ENCODE results near the gene MCM7. TPM values are rescaled to one million over a fixed set of nuclear protein-coding genes. Genes with fewer than 3 reads are reported as not detected.
"Not testable (repeated sequence)": the region's sequence is repeated elsewhere in the genome, so short reads cannot be mapped to it uniquely, and the experiment has no call there.

Gene MCM7
- total RNA-seq (2014; rRNA removed) = 283 and 290 TPM in 2 replicates
- 149 TPM for polyA plus RNA-seq (2012)

GRCh38 chr7:100101016-100101862 lies at the start of gene MCM7, which contains the start of gene AP4M1:
TSS of gene MCM7 (minus strand) at chr7:100101397. CDS start at chr7:100101294, 103 bp downstream.
TSS of gene AP4M1 (plus strand) at chr7:100101643. CDS start at chr7:100101715, 72 bp downstream.
- peak; percentile 100 for DNase-seq (ENCODE audit: low read depth)

- peak; percentile 99 for DNase-seq (ENCODE audit: low read depth)
These were observed 47.5 kb upstream of the MCM7 start, which contains the start of gene LAMTOR4 for GRCh38 chr7:100148559-100149328. TSS of gene LAMTOR4 (plus strand) at chr7:100148918. CDS start at chr7:100148973, 55 bp downstream.

DNA sequence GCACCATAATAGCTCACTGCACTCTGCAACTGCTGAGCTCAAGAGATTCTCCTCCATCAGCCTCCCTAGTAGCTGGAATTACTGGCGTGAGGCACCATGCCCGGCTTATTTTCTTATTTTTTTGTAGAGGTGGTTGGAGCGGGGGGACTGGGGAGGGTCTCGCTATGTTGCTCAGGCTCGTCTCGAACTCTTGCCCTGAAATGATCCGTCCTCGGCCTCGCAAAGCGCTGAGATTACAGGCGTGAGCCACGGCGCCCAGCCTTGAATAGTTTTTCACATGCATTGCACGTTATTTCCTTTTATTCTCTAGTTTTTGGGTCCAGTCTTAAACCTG lies 47.0 kb upstream of the MCM7 start:
- no peak for DNase-seq (ENCODE audit: low read depth)

DNA sequence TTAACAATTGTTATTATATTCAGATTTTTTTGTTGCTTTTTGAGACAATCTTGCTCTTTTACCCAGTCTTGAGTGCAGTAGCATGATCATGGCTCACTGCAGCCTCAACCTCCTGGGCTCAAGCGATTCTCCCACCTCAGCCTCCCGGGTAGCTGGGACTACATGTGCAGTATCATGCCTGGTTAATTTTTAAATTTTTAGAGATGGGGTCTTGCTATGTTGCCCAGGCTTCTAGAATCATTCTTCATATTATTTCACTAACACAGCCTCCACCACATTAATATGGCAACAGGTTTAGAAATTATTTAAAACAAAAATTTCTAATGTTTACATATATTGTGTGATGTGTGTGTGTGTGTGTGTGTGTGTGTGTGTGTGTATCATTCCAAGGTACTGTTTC lies 46.1 kb upstream of the MCM7 start:
- no peak for DNase-seq (ENCODE audit: low read depth)

DNA sequence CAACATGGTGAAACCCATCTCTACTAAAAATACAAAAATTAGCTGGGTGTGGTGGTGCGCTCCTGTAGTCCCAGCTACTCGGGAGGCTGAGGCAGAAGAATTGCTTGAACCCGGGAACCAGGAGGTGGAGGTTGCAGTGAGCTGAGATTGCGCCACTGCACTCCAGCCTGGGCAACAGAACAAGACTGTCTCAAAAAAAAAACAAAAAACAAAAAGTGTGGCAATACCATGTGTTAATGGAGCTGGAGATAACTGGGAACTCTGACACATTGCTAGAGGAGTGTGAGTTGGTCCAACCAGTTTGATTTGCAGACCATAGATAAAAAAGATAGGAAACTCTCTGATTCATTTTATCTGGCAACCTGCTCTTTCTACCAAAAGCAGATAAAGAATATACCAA lies 45.2 kb upstream of the MCM7 start:
- not testable (repeated sequence) for DNase-seq (ENCODE audit: low read depth)

DNA sequence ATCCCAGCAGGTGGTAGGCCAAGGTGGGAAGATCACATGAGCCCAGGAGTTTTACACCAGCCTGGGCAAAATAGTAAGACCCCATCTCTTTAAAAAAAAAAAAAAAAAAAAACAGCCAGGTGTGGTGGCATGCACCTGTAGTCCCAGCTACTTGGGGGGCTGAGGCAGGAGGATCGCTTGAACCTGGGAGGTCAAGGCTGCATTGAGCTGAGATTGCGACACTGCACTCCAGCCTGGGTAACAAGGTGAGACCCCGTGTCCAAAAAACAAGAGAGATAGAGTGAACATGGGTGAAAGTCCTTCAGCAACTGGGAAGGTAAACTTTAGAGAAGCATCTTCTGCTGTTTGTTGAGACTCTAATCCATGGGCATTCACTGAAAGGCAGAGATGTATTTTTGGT lies 41.3 kb upstream of the MCM7 start:
- DNase-seq (ENCODE audit: low read depth) = no peak

DNA sequence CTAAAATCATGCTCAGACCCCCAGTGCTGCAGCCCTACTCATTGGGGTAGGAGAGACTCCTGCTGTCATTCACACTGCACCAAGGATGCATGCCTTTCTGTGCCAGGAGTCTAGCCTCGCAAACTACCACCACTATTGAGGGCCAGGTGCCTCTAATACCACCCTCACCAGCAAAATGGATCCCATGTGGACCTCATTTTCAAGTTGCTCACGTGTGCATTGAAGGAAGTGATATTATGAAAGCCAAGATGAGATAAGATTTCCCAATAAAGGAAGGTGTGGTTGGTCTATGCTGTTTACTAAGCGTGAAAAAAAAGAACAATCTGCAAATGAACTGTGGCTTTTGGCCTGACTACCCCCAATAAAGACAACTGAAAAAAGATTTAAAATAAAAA lies 40.4 kb upstream of the MCM7 start:
- no peak for DNase-seq (ENCODE audit: low read depth)

GRCh38 chr7:100137851-100138760 lies 36.9 kb upstream of the MCM7 start:
- no peak for DNase-seq (ENCODE audit: low read depth)

DNA sequence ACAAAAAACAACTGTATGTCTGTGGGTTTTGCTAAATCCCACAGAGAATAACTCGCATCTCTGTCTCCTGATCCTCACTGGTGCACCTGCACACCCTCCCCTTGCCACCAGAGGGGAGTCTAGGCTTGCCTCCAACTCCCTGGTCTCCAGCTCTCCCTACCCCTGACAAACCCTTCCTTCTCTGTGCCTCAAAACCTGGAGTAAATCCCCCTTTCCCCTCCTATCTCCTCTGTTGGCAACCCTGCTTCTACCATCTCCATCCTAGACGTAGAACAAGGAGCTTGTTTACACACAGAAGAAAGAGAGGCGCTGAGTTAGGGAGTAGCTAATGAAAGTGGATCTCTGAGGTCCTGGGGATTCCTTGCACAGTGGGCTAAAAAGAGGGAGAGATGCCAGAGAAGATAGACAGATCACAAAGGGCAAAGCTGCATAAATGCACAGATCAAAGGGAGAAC lies 31.5 kb upstream of the MCM7 start:
- peak; percentile 62 for DNase-seq (ENCODE audit: low read depth)

DNA sequence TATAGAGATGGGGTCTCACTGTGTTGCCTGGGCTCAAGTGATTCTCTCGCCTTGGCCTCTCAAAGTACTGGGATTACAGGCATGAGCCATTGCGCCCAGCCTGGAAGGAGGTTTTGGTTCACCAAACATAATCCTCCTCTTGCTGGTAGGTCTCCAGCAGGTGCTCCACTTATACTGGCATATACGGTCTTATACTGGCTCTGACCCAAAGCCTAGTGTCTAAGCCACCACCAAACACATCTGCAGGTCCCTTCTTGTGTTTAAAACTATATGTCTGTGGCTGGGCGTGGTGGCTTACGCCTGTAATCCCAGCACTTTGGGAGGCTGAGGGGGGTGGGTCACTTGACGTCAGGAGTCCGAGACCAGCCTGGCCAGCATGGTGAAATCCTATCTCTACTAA lies 30.9 kb upstream of the MCM7 start:
- no peak for DNase-seq (ENCODE audit: low read depth)

DNA sequence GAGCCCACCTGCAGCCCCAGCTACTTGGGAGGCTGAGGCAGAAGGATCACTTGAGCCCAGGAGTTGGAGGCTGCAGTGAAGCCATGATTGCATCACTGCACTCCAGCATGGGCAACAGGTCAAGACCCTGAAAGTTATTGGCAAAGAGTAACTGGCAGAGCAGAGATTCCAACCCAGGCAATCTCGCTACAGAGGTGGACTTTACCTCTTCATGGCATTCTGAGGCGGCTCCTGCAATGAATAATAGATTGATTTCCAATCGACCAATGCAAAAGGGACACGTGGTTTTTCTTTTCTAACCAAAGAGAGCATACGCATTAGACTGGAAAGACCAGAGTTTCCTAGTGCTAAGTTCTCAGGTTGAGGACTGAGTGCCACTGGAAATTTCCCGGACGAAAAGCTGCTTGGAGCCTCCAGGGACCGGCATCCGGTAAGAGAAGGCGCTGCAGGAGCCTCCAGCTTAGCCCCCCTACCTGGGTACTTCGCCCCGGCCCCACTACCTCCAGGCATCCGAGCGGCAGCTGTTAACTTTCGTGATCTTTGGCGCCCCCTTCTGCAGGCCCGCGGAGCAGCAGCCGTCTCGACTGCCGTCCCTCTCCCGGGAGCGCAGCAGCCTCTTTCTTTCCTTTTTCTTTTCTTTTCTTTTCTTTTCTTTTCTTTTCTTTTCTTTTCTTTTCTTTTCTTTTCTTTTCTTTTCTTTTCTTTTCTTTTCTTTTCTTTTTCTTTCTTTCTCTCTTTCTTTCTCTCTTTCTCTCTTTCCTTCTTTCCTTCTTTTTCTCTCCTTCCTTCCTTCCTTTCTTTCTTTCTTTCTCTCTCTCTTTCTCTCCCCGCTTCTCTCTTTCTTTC lies 29.6 kb upstream of the MCM7 start:
- peak; percentile 45 for DNase-seq (ENCODE audit: low read depth)

DNA sequence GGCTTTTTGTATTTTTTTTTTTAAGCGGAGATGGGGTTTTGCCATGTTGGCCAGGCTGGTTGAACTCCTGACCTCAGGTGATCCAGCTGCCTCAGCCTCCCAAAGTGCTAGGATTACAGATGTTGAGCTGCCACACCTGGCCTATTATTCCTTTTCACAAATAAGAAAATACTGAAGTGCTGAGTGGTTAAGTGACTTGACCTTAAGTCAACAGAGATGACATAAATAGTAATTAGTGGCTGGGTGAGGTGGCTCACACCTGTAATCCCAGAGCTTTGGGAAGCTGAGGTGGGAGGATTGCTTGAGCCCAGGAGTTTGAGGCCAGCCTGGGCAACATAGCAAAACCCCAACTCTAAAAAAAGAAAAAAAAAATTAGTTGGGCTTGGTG lies 29.0 kb upstream of the MCM7 start:
- not testable (repeated sequence) for DNase-seq (ENCODE audit: low read depth)

- DNase-seq (ENCODE audit: low read depth) = no peak
These were observed 27.4 kb upstream of the MCM7 start for GRCh38 chr7:100128637-100128963.

DNA sequence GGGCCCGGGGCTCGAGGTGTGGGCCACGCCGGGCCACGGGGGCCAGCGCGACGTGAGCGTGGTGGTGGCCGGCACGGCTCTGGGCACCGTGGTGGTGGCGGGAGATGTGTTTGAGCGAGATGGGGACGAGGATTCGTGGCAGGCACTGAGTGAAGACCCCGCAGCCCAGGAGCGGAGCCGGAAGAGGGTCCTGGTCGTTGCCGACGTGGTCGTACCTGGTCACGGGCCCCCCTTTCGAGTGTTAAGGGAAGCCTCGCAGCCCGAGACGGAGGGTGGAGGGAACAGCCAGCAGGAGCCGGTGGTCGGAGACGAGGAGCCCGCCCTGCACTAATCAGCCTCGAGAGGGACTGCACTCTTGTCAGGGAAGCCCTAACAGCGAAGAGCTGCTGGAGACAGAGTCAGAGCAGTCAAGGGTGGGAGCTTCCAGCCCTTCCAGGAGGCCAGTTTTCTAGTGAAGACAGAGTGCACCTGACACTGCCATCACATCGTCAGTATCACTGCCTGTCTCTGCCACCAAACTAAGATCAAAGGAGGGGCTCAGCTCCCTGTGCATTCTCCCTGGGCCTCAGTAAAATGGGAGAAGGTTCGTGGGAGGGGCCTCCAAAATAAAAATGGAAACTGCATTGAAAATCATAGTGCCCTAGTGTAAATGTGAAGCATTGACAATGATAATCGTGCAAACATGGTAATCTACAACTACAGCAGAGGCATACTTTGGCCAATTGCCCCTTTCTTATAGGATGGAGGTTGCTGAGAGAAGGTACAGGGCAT lies 26.9 kb upstream of the MCM7 start:
- no peak for DNase-seq (ENCODE audit: low read depth)

DNA sequence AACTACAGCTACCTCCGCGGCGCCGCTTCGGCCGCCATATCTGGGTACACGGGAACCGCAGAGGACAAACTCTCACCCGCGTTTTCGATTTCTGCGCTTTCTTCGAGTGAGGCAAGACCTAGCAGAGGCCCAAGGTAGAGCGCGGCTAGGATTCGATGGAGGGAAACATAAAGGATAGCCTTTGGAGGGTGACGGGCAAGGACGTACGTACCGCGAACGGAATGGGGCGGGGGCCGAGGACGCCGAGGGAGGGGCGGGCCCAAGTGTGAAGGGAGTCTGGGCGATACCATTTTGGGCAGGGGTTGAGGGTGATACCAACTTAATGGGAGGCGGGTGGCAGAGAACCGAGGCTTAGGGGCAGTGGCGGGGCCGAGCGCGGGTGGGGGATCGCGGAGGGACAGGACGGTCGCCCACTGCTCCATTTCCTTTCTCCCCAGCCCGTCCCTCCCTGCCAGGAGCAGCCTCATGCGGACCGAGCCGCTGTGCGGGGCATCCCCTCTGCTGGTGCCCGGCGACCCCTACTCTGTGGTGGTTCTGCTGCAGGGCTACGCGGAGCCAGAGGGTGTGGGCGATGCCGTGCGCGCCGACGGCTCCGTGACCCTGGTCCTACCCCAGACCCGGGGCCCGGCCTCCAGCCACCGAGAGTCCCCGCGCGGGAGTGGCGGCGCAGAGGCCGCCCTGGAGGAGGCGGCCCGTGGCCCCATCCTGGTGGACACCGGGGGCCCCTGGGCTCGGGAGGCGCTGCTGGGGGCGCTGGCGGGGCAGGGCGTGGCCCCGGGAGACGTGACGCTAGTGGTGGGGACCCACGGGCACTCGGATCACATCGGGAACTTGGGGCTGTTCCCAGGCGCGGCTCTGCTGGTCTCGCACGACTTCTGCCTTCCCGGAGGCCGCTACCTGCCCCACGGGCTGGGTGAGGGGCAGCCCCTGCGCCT lies 26.0 kb upstream of the MCM7 start, which contains the start of gene MBLAC1:
Gene MBLAC1 (plus strand): TSS at position 37 of the 935 bp plus-strand sequence. CDS start 429 bp downstream, at position 466.
- peak; percentile 93 for DNase-seq (ENCODE audit: low read depth)

GRCh38 chr7:100126239-100126930 lies 25.2 kb upstream of the MCM7 start:
- no peak for DNase-seq (ENCODE audit: low read depth)

DNA sequence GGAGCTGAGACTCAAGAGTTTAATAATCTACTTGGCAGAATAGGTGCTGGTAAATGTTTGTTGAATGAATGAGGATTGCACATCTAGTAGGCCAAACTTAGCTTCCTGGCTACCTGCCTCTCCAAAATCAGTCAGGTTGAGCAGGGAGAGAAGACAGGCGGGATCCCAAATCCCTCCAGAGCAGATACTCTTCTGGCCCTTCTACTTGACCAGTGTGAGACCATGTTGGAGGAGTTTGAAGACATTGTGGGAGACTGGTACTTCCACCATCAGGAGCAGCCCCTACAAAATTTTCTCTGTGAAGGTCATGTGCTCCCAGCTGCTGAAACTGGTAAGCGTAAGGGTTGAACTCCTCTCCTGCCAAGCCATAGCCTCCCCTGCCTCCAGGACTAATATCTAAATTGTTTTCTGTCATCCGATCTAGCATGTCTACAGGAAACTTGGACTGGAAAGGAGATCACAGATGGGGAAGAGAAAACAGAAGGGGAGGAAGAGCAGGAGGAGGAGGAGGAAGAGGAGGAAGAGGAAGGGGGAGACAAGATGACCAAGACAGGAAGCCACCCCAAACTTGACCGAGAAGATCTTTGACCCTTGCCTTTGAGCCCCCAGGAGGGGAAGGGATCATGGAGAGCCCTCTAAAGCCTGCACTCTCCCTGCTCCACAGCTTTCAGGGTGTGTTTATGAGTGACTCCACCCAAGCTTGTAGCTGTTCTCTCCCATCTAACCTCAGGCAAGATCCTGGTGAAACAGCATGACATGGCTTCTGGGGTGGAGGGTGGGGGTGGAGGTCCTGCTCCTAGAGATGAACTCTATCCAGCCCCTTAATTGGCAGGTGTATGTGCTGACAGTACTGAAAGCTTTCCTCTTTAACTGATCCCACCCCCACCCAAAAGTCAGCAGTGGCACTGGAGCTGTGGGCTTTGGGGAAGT lies 23.4 kb upstream of the MCM7 start:
- DNase-seq (ENCODE audit: low read depth) = no peak
